Tibial artery (tissue), 4 donors: Measurements from ENCODE around the gene PLD6.

ENCODE experiments used
- DNase-seq, 2 donors: peaks; one replicate each; pipeline ENCODE4 v3.0.0-alpha.2; 2019
- H3K27ac ChIP-seq, 2 donors: fragments of 200-600 bp; sonication (generic) in 1 of 2; 1 replicate in 1 of 2; 2 replicates in 1 of 2; pipeline ENCODE4 v1.5.1; 2018 to 2019; ENCODE audit warnings: mild to moderate bottlenecking in 1 of 2
- H3K27me3 ChIP-seq, 2 donors: fragments of 200-600 bp; sonication (generic) in 1 of 2; one replicate each; pipeline versions ENCODE4 v1.5.1 to v1.6.0; 2016 to 2019
- H3K36me3 ChIP-seq, 3 donors: fragments of 200-600 bp; sonication (generic) in 2 of 3; one replicate each; pipeline ENCODE4 v1.5.1; 2016 to 2019; ENCODE audit warnings: mild to moderate bottlenecking in 2 of 3
- H3K4me1 ChIP-seq, 4 donors: fragments of 200-600 bp; sonication (generic) in 2 of 4; 1 replicate in 3 of 4; 2 replicates in 1 of 4; pipeline ENCODE4 v1.5.1; 2016 to 2019
- H3K4me3 ChIP-seq, 2 donors: fragments of 200-600 bp; sonication (generic) in 1 of 2; 1 replicate in 1 of 2; 2 replicates in 1 of 2; pipeline ENCODE4 v1.5.1; 2018 to 2019; ENCODE audit warnings: mild to moderate bottlenecking in 2 of 2
- H3K9me3 ChIP-seq, 3 donors: fragments of 200-600 bp; sonication (generic) in 1 of 3; one replicate each; pipeline ENCODE4 v1.5.1; 2016 to 2019
- intact Hi-C: fragments of 100-400 bp; cut with DNase I; formaldehyde crosslinking; loops from one replicate; pipeline ENCODE4 v1.15.0; 2023; ENCODE audit warnings: low total_unique reads
- TF ChIP-seq, protein P1 (sequence below), 2 experiments: fragments of 200-600 bp in 1 of 2; fragments of 450-650 bp in 1 of 2; IDR thresholded peaks; one replicate each; pipeline ENCODE4 v1.5.1; 2017 to 2019; ENCODE audit warnings: antibody characterized with exemption in 2 of 2, mild to moderate bottlenecking in 1 of 2, moderate library complexity in 1 of 2

PLD6 gene

DNA sequence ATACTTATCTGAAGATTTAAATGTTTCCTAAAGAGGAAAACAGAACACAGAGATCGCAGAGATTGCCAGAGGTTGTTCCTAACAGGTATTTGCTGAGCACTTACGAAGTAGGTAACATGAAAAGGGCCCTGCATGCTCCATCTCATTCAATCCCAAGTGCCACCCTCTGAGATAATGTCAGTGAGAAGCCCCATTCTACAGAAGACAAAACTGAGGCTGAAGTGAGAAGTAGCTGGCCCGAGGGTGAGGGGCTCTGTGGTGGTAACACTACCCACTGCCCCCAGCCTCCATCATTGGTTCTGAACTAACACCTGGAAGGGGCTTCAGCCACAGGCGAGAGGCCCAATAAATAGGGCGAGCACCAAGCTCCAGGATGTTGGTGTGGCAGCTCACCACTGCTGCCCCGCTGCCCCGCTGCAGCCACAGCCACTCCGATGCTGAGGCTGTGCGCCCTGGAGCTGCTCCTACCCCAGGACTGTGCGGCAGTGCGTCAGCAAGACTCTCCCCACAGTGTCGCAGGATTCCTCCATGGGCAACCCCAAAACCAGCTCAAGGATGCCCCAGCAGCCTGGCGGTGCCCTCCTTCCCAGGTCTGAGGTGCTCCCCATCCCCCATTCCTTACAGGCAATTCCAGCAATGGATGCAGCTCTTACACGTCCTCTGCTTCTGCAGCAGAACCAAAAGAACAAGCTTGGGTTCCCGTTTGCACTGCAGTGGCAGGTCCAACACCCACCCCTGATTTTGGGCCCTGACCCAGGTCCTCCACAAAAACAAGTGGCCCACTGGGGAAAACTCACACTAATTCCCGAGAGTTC, 20.5 kb upstream of the PLD6 start:
- H3K9me3 ChIP-seq: no peaks in the 10 kb centered on the region
- intact Hi-C loops: no loop called here
- TF ChIP-seq, protein P1, sequence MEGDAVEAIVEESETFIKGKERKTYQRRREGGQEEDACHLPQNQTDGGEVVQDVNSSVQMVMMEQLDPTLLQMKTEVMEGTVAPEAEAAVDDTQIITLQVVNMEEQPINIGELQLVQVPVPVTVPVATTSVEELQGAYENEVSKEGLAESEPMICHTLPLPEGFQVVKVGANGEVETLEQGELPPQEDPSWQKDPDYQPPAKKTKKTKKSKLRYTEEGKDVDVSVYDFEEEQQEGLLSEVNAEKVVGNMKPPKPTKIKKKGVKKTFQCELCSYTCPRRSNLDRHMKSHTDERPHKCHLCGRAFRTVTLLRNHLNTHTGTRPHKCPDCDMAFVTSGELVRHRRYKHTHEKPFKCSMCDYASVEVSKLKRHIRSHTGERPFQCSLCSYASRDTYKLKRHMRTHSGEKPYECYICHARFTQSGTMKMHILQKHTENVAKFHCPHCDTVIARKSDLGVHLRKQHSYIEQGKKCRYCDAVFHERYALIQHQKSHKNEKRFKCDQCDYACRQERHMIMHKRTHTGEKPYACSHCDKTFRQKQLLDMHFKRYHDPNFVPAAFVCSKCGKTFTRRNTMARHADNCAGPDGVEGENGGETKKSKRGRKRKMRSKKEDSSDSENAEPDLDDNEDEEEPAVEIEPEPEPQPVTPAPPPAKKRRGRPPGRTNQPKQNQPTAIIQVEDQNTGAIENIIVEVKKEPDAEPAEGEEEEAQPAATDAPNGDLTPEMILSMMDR (IDR thresholded peaks at IDR 0.05): no peak
- no peak for DNase-seq
- peaks cover 0 to 7% (median 3%) of the 10 kb centered on the region in 4 donors for H3K4me1 ChIP-seq
- no peaks in the 10 kb centered on the region for H3K27me3 ChIP-seq
- no peak overlapping the region for H3K27ac ChIP-seq
- H3K36me3 ChIP-seq: peaks cover 90 to 100% (median 94%) of the 10 kb centered on the region in 3 donors
- H3K4me3 ChIP-seq: no peak overlapping the region

DNA sequence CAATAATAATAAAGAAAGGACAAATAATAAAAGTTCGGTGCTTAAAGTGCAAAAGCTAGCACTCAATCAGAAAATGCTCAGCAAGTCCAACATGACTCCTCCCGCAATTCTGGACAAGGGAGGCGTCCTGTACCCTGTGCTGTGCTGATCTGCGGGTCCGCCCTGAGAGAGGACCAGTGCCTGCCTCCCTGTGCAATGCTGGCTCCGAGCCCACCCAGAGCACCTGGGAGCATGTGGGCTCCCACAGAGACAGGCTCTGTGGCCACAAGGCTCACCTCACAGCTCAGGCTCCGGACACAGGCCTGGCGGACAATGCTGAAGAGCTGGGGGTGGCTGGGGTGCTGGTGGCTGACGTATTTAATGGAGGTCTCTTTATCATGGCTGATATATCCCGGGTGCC, 19.8 kb upstream of the PLD6 start:
- no peak for DNase-seq
- Histone ChIP-seq H3K9me3 (no peaks in the 10 kb centered on the region), H3K4me3 (no peak overlapping the region), H3K27me3 (no peaks in the 10 kb centered on the region), H3K27ac (no peak overlapping the region), H3K36me3 (peaks cover 90 to 100% (median 94%) of the 10 kb centered on the region in 3 donors), H3K4me1 (peaks cover 0 to 7% (median 3%) of the 10 kb centered on the region in 4 donors)
- intact Hi-C loops: no loop called here
- TF ChIP-seq, protein P1 (IDR thresholded peaks at IDR 0.05): no peak

DNA sequence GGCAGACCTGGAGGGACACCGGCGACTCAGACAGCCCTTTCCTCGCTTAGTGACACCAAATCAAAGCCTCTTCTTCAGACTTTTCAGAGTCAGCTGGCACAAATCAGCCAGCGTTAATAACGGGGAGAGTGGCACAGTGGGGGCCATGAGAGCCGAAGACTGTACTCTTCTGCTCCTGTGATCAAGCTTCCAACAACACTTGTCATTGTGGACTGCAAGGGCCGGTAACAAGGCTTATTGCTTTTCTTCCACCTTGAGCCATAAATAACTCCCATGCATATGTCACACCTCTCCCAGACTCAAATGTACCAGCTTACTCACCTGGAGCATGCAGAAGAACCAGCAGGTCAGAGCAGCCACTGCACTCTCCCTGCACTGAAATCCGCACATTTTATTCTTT, 18.0 kb upstream of the PLD6 start:
- no peak for DNase-seq
- no peak overlapping the region for H3K4me3 ChIP-seq
- peaks cover 0 to 7% (median 3%) of the 10 kb centered on the region in 4 donors for H3K4me1 ChIP-seq
- H3K36me3 ChIP-seq: peaks cover 95 to 100% (median 98%) of the 10 kb centered on the region in 3 donors
- no peaks in the 10 kb centered on the region for H3K9me3 ChIP-seq
- no peaks in the 10 kb centered on the region for H3K27me3 ChIP-seq
- TF ChIP-seq, protein P1 (IDR thresholded peaks at IDR 0.05): no peak
- H3K27ac ChIP-seq: no peak overlapping the region
- intact Hi-C loops: no loop called here

DNA sequence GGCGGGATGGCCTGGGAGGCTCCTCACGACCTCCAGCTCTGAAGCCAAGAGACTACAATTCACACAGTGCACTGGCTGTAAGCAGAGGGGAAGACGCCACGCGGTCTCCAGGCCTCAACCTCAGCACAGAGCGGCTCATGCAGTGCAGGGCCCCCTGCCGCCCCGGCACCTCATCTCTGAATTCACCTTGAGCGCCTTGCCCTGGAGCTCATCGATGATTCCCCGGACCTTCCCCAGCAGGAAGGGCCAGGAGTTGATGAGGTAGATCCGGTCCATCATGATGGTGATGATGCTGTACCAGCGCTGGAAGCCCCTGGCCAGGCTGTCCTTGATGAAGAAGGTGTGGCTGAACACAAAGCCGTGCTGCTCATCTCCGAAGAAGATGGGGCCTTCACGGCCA, 17.6 kb upstream of the PLD6 start:
- peaks cover 0 to 7% (median 3%) of the 10 kb centered on the region in 4 donors for H3K4me1 ChIP-seq
- no peaks in the 10 kb centered on the region for H3K9me3 ChIP-seq
- H3K36me3 ChIP-seq: peaks cover 98 to 100% (median 98%) of the 10 kb centered on the region in 3 donors
- H3K27ac ChIP-seq: no peak overlapping the region
- intact Hi-C loops: no loop called here
- H3K4me3 ChIP-seq: no peak overlapping the region
- H3K27me3 ChIP-seq: no peaks in the 10 kb centered on the region
- TF ChIP-seq, protein P1 (IDR thresholded peaks at IDR 0.05): no peak
- DNase-seq: no peak

DNA sequence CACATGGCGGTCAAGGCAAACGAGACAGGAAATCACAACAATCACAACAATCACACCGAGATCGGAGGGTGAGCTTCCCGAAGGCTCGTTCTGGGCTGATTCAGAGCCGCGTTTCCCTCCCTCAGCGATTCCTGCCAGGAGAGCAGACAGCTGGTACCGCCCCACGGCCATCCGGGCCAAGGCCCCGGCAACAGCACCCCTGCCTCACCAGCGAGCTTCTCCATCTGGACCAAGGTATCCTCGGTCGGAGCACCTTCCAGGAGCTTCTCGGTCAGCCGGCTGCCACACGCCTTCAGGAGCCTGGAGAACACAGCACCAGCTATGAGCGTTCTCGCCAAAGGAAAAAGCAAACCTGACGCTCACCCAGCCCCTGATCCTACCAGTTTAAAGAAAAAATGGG, 15.2 kb upstream of the PLD6 start:
- intact Hi-C loops: no loop called here
- Histone ChIP-seq H3K4me1 (no peaks in the 10 kb centered on the region), H3K27ac (no peak overlapping the region), H3K9me3 (no peaks in the 10 kb centered on the region), H3K27me3 (no peaks in the 10 kb centered on the region), H3K4me3 (no peak overlapping the region), H3K36me3 (peaks cover 98 to 100% (median 98%) of the 10 kb centered on the region in 3 donors)
- DNase-seq: no peak
- TF ChIP-seq, protein P1 (IDR thresholded peaks at IDR 0.05): no peak
